ENCODE results near the gene CFAP410.
"Not testable (repeated sequence)": the region's sequence is repeated elsewhere in the genome, so short reads cannot be mapped to it uniquely, and the experiment has no call there.

The CFAP410 gene

GRCh38 chr21:44312089-44312488 lies 27.1 kb downstream of the CFAP410 start:
- no peak overlapping the region for H3K4me3 Mint-ChIP-seq
- H3K4me1 Mint-ChIP-seq (ENCODE audit: low read depth), result no peaks in the 10 kb centered on the region
- H3K27me3 Mint-ChIP-seq, result no peaks in the 10 kb centered on the region
- H3K36me3 Mint-ChIP-seq (ENCODE audit: low read depth), result peaks cover 24% of the 10 kb centered on the region
- no peak overlapping the region for H3K27ac Mint-ChIP-seq
- H3K9me3 Mint-ChIP-seq, result no peaks in the 10 kb centered on the region

- no peaks in the 10 kb centered on the region for H3K27me3 Mint-ChIP-seq
- H3K4me3 Mint-ChIP-seq, result no peak overlapping the region
- peaks cover 19% of the 10 kb centered on the region for H3K36me3 Mint-ChIP-seq (ENCODE audit: low read depth)
- H3K4me1 Mint-ChIP-seq (ENCODE audit: low read depth), result no peaks in the 10 kb centered on the region
- H3K27ac Mint-ChIP-seq, result no peak overlapping the region
- no peaks in the 10 kb centered on the region for H3K9me3 Mint-ChIP-seq
These were observed 28.3 kb downstream of the CFAP410 start for GRCh38 chr21:44310628-44311507.

- no peak overlapping the region for H3K27ac Mint-ChIP-seq
- no peak overlapping the region for H3K4me3 Mint-ChIP-seq
- no peaks in the 10 kb centered on the region for H3K27me3 Mint-ChIP-seq
- no peaks in the 10 kb centered on the region for H3K9me3 Mint-ChIP-seq
- peaks cover 22% of the 10 kb centered on the region for H3K4me1 Mint-ChIP-seq (ENCODE audit: low read depth)
- H3K36me3 Mint-ChIP-seq (ENCODE audit: low read depth), result peaks cover 19% of the 10 kb centered on the region
These were observed 32.1 kb downstream of the CFAP410 start for GRCh38 chr21:44306936-44307704.

- H3K27me3 Mint-ChIP-seq, result no peaks in the 10 kb centered on the region
These were observed 33.5 kb downstream of the CFAP410 start for GRCh38 chr21:44305691-44306090.

GRCh38 chr21:44304877-44305293 lies 34.3 kb downstream of the CFAP410 start:
- peaks cover 35% of the 10 kb centered on the region for H3K4me1 Mint-ChIP-seq (ENCODE audit: low read depth)
- peaks cover 12% of the 10 kb centered on the region for H3K36me3 Mint-ChIP-seq (ENCODE audit: low read depth)
- peak overlapping the region; percentile 31 for H3K27ac Mint-ChIP-seq
- H3K9me3 Mint-ChIP-seq, result no peaks in the 10 kb centered on the region
- no peak overlapping the region for H3K4me3 Mint-ChIP-seq
- H3K27me3 Mint-ChIP-seq, result no peaks in the 10 kb centered on the region

More at GRCh38 chr21:44305691-44306090, 33.5 kb downstream of the CFAP410 start:
- Mint-ChIP-seq H3K27ac (no peak overlapping the region), H3K9me3 (no peaks in the 10 kb centered on the region), H3K4me1 (ENCODE audit: low read depth) (peaks cover 35% of the 10 kb centered on the region), H3K4me3 (no peak overlapping the region), H3K36me3 (ENCODE audit: low read depth) (peaks cover 12% of the 10 kb centered on the region)

- no peak overlapping the region for H3K27ac Mint-ChIP-seq
- no peaks in the 10 kb centered on the region for H3K9me3 Mint-ChIP-seq
- H3K27me3 Mint-ChIP-seq, result no peaks in the 10 kb centered on the region
- H3K36me3 Mint-ChIP-seq (ENCODE audit: low read depth), result peaks cover 12% of the 10 kb centered on the region
- no peak overlapping the region for H3K4me3 Mint-ChIP-seq
- H3K4me1 Mint-ChIP-seq (ENCODE audit: low read depth), result peaks cover 39% of the 10 kb centered on the region
These were observed 35.1 kb downstream of the CFAP410 start for GRCh38 chr21:44304011-44304616.

GRCh38 chr21:44303490-44303981 lies 35.7 kb downstream of the CFAP410 start:
- H3K9me3 Mint-ChIP-seq, result no peaks in the 10 kb centered on the region
- no peak overlapping the region for H3K4me3 Mint-ChIP-seq
- peaks cover 43% of the 10 kb centered on the region for H3K4me1 Mint-ChIP-seq (ENCODE audit: low read depth)
- H3K27me3 Mint-ChIP-seq, result no peaks in the 10 kb centered on the region
- H3K27ac Mint-ChIP-seq, result no peak overlapping the region
- peaks cover 12% of the 10 kb centered on the region for H3K36me3 Mint-ChIP-seq (ENCODE audit: low read depth)

- H3K9me3 Mint-ChIP-seq; H3K27me3 Mint-ChIP-seq; H3K36me3 Mint-ChIP-seq (ENCODE audit: low read depth); H3K27ac Mint-ChIP-seq: not testable (repeated sequence)
- Mint-ChIP-seq H3K4me1 (ENCODE audit: low read depth) (peaks cover 50% of the 10 kb centered on the region), H3K4me3 (peak overlapping the region; percentile 32)
These were observed 36.4 kb downstream of the CFAP410 start for GRCh38 chr21:44302573-44303401.

GRCh38 chr21:44301961-44302406 lies 37.2 kb downstream of the CFAP410 start:
- Mint-ChIP-seq H3K27ac (peak overlapping the region; percentile 40), H3K36me3 (ENCODE audit: low read depth) (peaks cover 4% of the 10 kb centered on the region), H3K4me1 (ENCODE audit: low read depth) (peaks cover 56% of the 10 kb centered on the region), H3K4me3 (peak overlapping the region; percentile 32), H3K9me3 (no peaks in the 10 kb centered on the region), H3K27me3 (no peaks in the 10 kb centered on the region)

GRCh38 chr21:44301141-44301540 lies 38.0 kb downstream of the CFAP410 start:
- no peaks in the 10 kb centered on the region for H3K9me3 Mint-ChIP-seq
- H3K27me3 Mint-ChIP-seq, result no peaks in the 10 kb centered on the region
- peak overlapping the region; percentile 58 for H3K27ac Mint-ChIP-seq
- H3K4me3 Mint-ChIP-seq, result peak overlapping the region; percentile 84
- peaks cover 4% of the 10 kb centered on the region for H3K36me3 Mint-ChIP-seq (ENCODE audit: low read depth)
- peaks cover 56% of the 10 kb centered on the region for H3K4me1 Mint-ChIP-seq (ENCODE audit: low read depth)

GRCh38 chr21:44300262-44300959 lies 38.8 kb downstream of the CFAP410 start:
- peak overlapping the region; percentile 84 for H3K4me3 Mint-ChIP-seq
- peaks cover 4% of the 10 kb centered on the region for H3K36me3 Mint-ChIP-seq (ENCODE audit: low read depth)
- H3K27ac Mint-ChIP-seq, result peak overlapping the region; percentile 58
- no peaks in the 10 kb centered on the region for H3K27me3 Mint-ChIP-seq
- H3K4me1 Mint-ChIP-seq (ENCODE audit: low read depth), result peaks cover 58% of the 10 kb centered on the region
- H3K9me3 Mint-ChIP-seq, result no peaks in the 10 kb centered on the region

- peak within 1 kb of the TSS; percentile 85 for H3K4me3 Mint-ChIP-seq
- H3K27me3 Mint-ChIP-seq, result no peaks in the 10 kb centered on the region
- H3K36me3 Mint-ChIP-seq (ENCODE audit: low read depth), result no peaks in the 10 kb centered on the region
- H3K27ac Mint-ChIP-seq, result peak within 1 kb of the TSS; percentile 97
- H3K4me1 Mint-ChIP-seq (ENCODE audit: low read depth), result peaks cover 56% of the 10 kb centered on the region
- no peaks in the 10 kb centered on the region for H3K9me3 Mint-ChIP-seq
These were observed 39.5 kb downstream of the CFAP410 start, which contains the start of gene PFKL for GRCh38 chr21:44299458-44300261. PFKL (plus strand) TSS chr21:44300053; CDS start chr21:44300106, 53 bp downstream.

- Mint-ChIP-seq H3K4me1 (ENCODE audit: low read depth) (peaks cover 56% of the 10 kb centered on the region), H3K36me3 (ENCODE audit: low read depth) (no peaks in the 10 kb centered on the region), H3K27me3 (no peaks in the 10 kb centered on the region), H3K9me3 (no peaks in the 10 kb centered on the region), H3K27ac (peak overlapping the region; percentile 97), H3K4me3 (peak overlapping the region; percentile 85)
These were observed 40.1 kb downstream of the CFAP410 start for GRCh38 chr21:44299085-44299457.

Data from stimulated activated naive CD8-positive, alpha-beta T cell treated with anti-CD3 and anti-CD28 coated beads, Interleukin-15, Interleukin-2, amounts not matched to agents 100 ng/mL and 50 ng/mL, for 24 hours (primary cell).